Prostate gland (tissue), 2 donors: ENCODE measurements around the gene PPM1F.

Experiments used
- POLR2A ChIP-seq: fragments of 450-650 bp; IDR thresholded peaks from one replicate; pipeline ENCODE4 v1.6.1; 2016; ENCODE audit warnings: antibody characterized with exemption, mild to moderate bottlenecking
- TF ChIP-seq, protein P1 (sequence below), 4 experiments: fragments of 200-600 bp in 2 of 4; fragments of 450-650 bp in 2 of 4; sonication (generic) in 2 of 4; IDR thresholded peaks; 1 replicate in 3 of 4; 2 replicates in 1 of 4; pipeline ENCODE4 v1.5.1; 2016 to 2019; ENCODE audit warnings: antibody characterized with exemption in 4 of 4, mild to moderate bottlenecking in 2 of 4, moderate library complexity in 2 of 4

GRCh38 chr22:21941921-21942320, 10.7 kb downstream of the PPM1F start:
- no peak for TF ChIP-seq POLR2A
- TF ChIP-seq, protein P1, sequence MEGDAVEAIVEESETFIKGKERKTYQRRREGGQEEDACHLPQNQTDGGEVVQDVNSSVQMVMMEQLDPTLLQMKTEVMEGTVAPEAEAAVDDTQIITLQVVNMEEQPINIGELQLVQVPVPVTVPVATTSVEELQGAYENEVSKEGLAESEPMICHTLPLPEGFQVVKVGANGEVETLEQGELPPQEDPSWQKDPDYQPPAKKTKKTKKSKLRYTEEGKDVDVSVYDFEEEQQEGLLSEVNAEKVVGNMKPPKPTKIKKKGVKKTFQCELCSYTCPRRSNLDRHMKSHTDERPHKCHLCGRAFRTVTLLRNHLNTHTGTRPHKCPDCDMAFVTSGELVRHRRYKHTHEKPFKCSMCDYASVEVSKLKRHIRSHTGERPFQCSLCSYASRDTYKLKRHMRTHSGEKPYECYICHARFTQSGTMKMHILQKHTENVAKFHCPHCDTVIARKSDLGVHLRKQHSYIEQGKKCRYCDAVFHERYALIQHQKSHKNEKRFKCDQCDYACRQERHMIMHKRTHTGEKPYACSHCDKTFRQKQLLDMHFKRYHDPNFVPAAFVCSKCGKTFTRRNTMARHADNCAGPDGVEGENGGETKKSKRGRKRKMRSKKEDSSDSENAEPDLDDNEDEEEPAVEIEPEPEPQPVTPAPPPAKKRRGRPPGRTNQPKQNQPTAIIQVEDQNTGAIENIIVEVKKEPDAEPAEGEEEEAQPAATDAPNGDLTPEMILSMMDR (IDR thresholded peaks at IDR 0.05) = no peak
